IMR-90 (cell line): ENCODE results near the gene ATP1B3.

Experiments
- CTCF ChIP-seq: conservative IDR thresholded peaks from 2 replicates; pipeline ENCODE4 v1.5.1; 2012; ENCODE audit warnings: mild to moderate bottlenecking, low read depth, low read length, improper control_type of control experiment
- NFE2L2 ChIP-seq: fragments of 150-350 bp; IDR thresholded peaks from 2 replicates; pipeline ENCODE4 v1.6.1; 2016; ENCODE audit warnings: low read depth, mild to moderate bottlenecking, low read length
- POLR2A ChIP-seq: IDR thresholded peaks from 2 replicates; pipeline ENCODE4 v1.6.1; 2012; ENCODE audit warnings: mild to moderate bottlenecking, low read depth, low read length
- USF2 ChIP-seq: fragments of 150-350 bp; IDR thresholded peaks from 2 replicates; pipeline ENCODE4 v1.6.1; 2017; ENCODE audit warnings: mild to moderate bottlenecking, antibody characterized with exemption, low read length, low read depth

DNA sequence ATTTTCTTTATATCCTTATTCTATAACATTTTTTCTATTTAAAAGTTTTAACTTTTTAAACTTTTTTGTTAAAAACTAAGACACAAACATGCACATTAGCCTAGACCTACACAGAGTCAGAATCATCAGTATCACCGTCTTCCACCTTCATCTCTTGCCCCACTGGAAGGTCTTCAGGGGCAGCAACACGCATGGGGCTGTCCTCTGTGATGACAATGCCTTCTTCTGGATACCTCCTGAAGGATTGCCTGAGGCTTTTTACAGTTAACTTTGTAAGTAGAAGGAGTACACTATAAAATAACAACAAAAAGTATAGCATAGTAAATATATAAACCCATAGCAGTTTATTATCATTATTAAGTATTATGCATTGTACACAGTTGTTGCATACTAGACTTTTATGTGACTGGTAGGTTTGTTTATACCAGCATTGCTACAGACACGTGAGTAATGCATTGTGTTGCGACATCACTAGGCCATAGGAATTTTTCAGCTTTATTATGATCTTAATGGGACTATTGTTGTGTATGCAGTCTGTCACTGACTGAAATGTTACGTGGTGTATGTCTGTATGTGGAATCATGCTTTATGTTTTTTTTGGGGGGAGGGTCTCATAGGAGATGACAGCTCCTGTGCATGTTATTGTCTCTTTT is 18.2 kb downstream of the ATP1B3 start:
- TF ChIP-seq CTCF, result no peak
- no peak for TF ChIP-seq POLR2A
- TF ChIP-seq USF2, result peak; percentile 48; the same call in 1 of the 2 replicates
- no peak for TF ChIP-seq NFE2L2
